Mesothelial cell of epicardium (in vitro differentiated cells): ENCODE results near the gene SELENOM. TPM values are rescaled to one million over a fixed set of nuclear protein-coding genes. Genes with fewer than 3 reads are reported as not detected.
"Not testable (repeated sequence)": the region's sequence is repeated elsewhere in the genome, so short reads cannot be mapped to it uniquely, and the experiment has no call there.

ENCODE experiments used
- DNase-seq, 2 experiments: peaks; one replicate each; pipeline ENCODE4 v3.0.0; 2021; ENCODE audit warnings: low spot score in 2 of 2; ENCODE audit not compliant: unreplicated experiment in 2 of 2
- H3K27ac Mint-ChIP-seq: 2 replicates; pipeline ENCODE4 v1.8.0; 2021; ENCODE audit warnings: mixed read lengths
- H3K27me3 Mint-ChIP-seq: 2 replicates; pipeline ENCODE4 v1.8.0; 2021; ENCODE audit warnings: low read depth, mixed read lengths
- H3K36me3 Mint-ChIP-seq: 2 replicates; pipeline ENCODE4 v1.8.0; 2021; ENCODE audit warnings: mixed read lengths
- H3K4me1 Mint-ChIP-seq: 2 replicates; pipeline ENCODE4 v1.8.0; 2021; ENCODE audit warnings: mixed read lengths
- H3K4me3 Mint-ChIP-seq: 2 replicates; pipeline ENCODE4 v1.8.0; 2021; ENCODE audit warnings: mild to moderate bottlenecking, moderate library complexity, mixed read lengths
- H3K9me3 Mint-ChIP-seq: 2 replicates; pipeline ENCODE4 v1.8.0; 2021; ENCODE audit warnings: mixed read lengths
- total RNA-seq: library from RNA; stranded (reverse); gene quantifications from 3 replicates; pipeline ENCODE4 v1.2.1, GENCODE V29; 2021
- TF ChIP-seq, protein P1 (sequence below): fragments of 200-600 bp; sonication (generic); IDR thresholded peaks from one replicate; pipeline ENCODE4 v1.5.0; 2021; ENCODE audit warnings: antibody characterized with exemption; ENCODE audit not compliant: unreplicated experiment

Gene SELENOM
- total RNA-seq, 1 donor from 2014 or later, result 40.9 TPM

- no peaks in the 10 kb centered on the region for H3K9me3 Mint-ChIP-seq
- H3K4me3 Mint-ChIP-seq, result peak within 1 kb of the TSS; percentile 90
- peak; percentile 87 to 97 for DNase-seq
- H3K27me3 Mint-ChIP-seq, result no peaks in the 10 kb centered on the region
- H3K27ac Mint-ChIP-seq, result peak within 1 kb of the TSS; percentile 98
- TF ChIP-seq, protein P1, sequence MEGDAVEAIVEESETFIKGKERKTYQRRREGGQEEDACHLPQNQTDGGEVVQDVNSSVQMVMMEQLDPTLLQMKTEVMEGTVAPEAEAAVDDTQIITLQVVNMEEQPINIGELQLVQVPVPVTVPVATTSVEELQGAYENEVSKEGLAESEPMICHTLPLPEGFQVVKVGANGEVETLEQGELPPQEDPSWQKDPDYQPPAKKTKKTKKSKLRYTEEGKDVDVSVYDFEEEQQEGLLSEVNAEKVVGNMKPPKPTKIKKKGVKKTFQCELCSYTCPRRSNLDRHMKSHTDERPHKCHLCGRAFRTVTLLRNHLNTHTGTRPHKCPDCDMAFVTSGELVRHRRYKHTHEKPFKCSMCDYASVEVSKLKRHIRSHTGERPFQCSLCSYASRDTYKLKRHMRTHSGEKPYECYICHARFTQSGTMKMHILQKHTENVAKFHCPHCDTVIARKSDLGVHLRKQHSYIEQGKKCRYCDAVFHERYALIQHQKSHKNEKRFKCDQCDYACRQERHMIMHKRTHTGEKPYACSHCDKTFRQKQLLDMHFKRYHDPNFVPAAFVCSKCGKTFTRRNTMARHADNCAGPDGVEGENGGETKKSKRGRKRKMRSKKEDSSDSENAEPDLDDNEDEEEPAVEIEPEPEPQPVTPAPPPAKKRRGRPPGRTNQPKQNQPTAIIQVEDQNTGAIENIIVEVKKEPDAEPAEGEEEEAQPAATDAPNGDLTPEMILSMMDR, result no peak
- no peaks in the 10 kb centered on the region for H3K36me3 Mint-ChIP-seq
- peaks cover 37% of the 10 kb centered on the region for H3K4me1 Mint-ChIP-seq
Measured at GRCh38 chr22:31080848-31081649, 26.3 kb downstream of the SELENOM start, which contains the start of gene SMTN. SMTN (plus strand) TSS chr22:31081318; CDS start chr22:31083259, 1,941 bp downstream.

DNA sequence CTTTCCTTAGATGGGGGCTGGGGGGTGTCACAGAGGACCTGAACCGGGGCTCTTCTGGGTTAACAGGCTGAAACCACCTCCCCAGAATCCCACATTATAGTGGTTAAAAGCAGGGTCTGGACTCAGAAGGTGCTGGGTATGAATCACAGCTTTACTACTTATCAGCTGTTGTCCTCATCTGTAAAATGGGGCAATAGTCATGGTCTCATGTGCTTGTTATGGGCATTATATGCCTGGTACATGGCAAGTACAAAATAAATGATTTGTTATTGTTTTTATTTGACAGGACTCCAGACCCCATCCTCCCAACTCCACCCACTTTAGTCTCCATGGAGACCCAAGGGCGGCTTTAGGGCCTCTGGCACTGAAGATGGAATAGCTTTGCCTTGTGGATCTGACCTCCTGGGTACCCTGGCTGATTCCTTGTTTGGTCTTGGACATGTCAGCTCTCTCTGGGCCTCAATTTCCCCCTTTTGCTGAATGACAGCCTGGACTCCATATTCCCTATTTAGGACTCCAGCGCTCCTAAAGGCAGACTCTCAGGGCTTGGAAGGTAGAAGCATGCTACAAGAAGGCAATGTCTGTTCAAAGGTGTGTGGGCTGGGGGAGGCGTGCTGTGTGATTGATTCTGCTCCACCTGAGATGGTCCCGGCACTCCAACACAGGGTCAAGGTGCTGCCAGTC lies 27.1 kb downstream of the SELENOM start:
- Mint-ChIP-seq H3K27me3 (no peaks in the 10 kb centered on the region), H3K36me3 (no peaks in the 10 kb centered on the region), H3K4me3 (peak overlapping the region; percentile 90), H3K9me3 (no peaks in the 10 kb centered on the region), H3K27ac (peak overlapping the region; percentile 98), H3K4me1 (peaks cover 37% of the 10 kb centered on the region)
- TF ChIP-seq, protein P1, result no peak
- DNase-seq, result no peak

DNA sequence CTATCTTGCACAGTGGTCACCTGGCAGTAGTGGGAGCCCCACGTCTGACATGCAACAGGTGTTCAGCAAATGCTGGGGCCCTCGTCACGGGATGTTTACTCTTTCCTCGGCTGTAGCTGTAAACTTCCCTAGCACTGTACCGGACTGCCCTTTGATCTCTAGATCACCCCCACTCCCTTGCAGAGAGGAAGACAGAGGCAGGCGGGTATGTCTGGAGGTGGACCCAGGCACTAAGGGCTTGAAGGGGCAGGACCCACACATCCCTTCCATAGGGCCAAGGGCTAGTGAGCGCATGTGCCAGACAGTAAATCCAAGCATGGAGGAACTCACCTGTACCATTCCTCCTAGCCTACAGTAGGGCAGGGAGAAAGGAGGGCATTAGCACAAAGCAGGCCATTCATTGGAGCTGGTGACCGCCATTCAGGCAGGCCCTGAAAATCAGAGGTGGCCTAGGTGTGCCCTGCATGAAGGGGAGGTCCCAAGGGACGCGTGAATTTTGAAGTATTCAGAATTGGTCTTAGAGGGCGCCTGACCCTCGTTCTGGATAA lies 28.2 kb downstream of the SELENOM start:
- no peak overlapping the region for H3K4me3 Mint-ChIP-seq

GRCh38 chr22:31078389-31078788 lies 29.0 kb downstream of the SELENOM start:
- H3K27me3 Mint-ChIP-seq, H3K36me3 Mint-ChIP-seq, DNase-seq, H3K4me3 Mint-ChIP-seq, H3K9me3 Mint-ChIP-seq, H3K27ac Mint-ChIP-seq: not testable (repeated sequence)
- peaks cover 25% of the 10 kb centered on the region for H3K4me1 Mint-ChIP-seq

More for the DNA sequence above, 28.2 kb downstream of the SELENOM start:
- Mint-ChIP-seq H3K36me3 (no peaks in the 10 kb centered on the region), H3K27ac (no peak overlapping the region), H3K4me1 (peaks cover 32% of the 10 kb centered on the region), H3K27me3 (no peaks in the 10 kb centered on the region), H3K9me3 (no peaks in the 10 kb centered on the region)
- TF ChIP-seq, protein P1, result no peak
- no peak for DNase-seq

GRCh38 chr22:31077681-31078080 lies 29.7 kb downstream of the SELENOM start:
- TF ChIP-seq, protein P1, result no peak
- H3K9me3 Mint-ChIP-seq, result no peaks in the 10 kb centered on the region
- no peak for DNase-seq
- H3K4me1 Mint-ChIP-seq, result peaks cover 19% of the 10 kb centered on the region
- H3K27ac Mint-ChIP-seq, result no peak overlapping the region
- H3K36me3 Mint-ChIP-seq, result no peaks in the 10 kb centered on the region
- no peaks in the 10 kb centered on the region for H3K27me3 Mint-ChIP-seq
- no peak overlapping the region for H3K4me3 Mint-ChIP-seq

DNA sequence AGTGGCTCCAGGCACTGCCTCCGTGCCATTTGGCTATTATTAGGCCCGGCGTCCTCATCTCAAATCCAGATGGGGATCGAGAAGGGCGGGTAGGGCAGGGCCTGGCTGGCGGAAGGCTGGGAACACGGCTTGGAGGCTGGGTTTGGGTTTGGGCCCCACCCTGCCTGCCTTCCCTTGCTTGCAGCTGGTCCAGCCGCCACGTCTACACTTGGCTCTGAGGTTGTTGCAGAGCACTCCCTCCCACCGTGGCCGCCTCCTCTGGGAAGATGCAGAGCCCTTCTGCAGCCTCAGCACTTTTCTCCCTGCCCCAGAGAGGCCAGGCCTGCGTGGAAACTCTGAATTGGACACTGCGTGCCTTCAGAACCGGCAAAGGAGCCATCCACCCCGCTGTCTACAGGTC lies 31.4 kb downstream of the SELENOM start:
- no peak for DNase-seq
- TF ChIP-seq, protein P1, result no peak
- no peak overlapping the region for H3K4me3 Mint-ChIP-seq
- no peaks in the 10 kb centered on the region for H3K36me3 Mint-ChIP-seq
- H3K27ac Mint-ChIP-seq, result no peak overlapping the region
- no peaks in the 10 kb centered on the region for H3K9me3 Mint-ChIP-seq
- H3K4me1 Mint-ChIP-seq, result peaks cover 4% of the 10 kb centered on the region
- no peaks in the 10 kb centered on the region for H3K27me3 Mint-ChIP-seq

DNA sequence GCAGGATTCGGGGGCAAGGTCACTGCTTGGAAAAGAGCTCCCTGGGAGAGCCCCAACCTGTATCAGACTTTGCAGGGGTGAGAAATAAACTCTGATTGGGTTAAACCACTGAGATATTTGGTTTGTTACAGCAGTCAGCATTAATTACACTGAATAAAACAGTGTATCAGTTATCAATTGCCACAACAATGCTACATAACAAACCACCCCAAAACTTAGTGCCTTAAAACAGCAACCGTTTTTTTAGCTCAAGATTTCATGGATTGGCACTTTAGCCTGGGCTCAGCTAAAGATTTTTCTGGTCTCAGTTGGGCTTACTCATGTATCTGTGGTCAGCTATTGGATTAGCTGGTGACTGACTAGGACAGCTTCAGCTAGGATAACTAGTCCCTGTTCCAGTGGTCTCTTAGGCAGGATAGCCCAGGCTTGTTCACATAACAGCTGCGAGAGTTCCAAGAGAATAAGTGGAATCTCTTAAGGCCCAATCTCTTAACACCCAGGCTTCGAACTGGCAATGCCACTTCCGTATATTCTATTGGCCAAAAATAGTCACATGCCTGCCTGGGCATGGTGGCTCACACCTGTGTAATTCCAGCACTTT lies 33.7 kb downstream of the SELENOM start:
- not testable (repeated sequence) for H3K27ac Mint-ChIP-seq, DNase-seq, H3K4me3 Mint-ChIP-seq, H3K36me3 Mint-ChIP-seq, H3K4me1 Mint-ChIP-seq, H3K27me3 Mint-ChIP-seq, H3K9me3 Mint-ChIP-seq

DNA sequence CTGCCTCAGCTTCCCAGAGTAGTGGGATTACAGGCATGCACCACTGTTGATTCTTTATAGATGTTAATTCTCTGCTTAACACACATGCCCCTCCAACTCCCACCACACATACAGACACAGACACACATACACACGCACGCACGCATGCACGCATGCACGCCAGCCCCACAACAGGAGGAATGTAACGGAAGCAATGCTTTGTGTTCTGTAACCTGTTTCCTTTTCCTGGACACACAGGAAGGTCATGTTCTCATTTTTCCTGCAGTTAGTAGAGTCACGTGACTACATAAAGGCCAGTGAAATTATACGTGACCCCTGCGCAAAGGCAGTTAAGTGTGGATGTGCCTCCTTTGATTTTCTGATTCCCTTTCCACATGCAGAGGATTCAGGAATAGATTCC lies 34.2 kb downstream of the SELENOM start:
- not testable (repeated sequence) for DNase-seq, H3K27me3 Mint-ChIP-seq, H3K4me3 Mint-ChIP-seq, H3K9me3 Mint-ChIP-seq, H3K4me1 Mint-ChIP-seq, H3K27ac Mint-ChIP-seq, H3K36me3 Mint-ChIP-seq
